HG03520 (cell line): ENCODE measurements around the gene WDR48.

Source experiments
- ATAC-seq: cut with Tn5 transposase; IDR thresholded peaks from one replicate; pipeline ENCODE4 v1.9.1; 2021; ENCODE audit warnings: mild to moderate bottlenecking, moderate library complexity; ENCODE audit not compliant: unreplicated experiment

The WDR48 gene

DNA sequence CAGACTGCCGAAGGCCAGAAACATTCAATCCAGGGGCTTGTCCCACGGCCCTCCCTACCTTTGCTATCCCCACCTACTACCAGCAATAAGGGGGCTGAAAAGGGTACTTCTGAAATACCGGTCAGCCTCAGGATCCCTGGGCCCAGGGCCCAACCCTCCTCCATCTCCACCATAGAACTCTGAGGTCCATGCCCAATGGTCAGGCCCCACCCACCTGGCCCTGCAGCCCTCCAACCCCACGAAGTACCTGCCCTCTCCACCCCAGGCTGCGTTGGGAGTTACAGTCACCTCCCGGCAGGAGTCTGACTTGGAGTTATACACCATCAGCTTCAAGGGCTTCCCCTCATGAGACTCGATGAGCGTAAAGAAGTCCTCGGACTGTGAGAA, 48.7 kb downstream of the WDR48 start:
- ATAC-seq, result no peak

- peak; percentile 57 for ATAC-seq
Observed at GRCh38 chr3:39101022-39101689, 49.3 kb downstream of the WDR48 start.

DNA sequence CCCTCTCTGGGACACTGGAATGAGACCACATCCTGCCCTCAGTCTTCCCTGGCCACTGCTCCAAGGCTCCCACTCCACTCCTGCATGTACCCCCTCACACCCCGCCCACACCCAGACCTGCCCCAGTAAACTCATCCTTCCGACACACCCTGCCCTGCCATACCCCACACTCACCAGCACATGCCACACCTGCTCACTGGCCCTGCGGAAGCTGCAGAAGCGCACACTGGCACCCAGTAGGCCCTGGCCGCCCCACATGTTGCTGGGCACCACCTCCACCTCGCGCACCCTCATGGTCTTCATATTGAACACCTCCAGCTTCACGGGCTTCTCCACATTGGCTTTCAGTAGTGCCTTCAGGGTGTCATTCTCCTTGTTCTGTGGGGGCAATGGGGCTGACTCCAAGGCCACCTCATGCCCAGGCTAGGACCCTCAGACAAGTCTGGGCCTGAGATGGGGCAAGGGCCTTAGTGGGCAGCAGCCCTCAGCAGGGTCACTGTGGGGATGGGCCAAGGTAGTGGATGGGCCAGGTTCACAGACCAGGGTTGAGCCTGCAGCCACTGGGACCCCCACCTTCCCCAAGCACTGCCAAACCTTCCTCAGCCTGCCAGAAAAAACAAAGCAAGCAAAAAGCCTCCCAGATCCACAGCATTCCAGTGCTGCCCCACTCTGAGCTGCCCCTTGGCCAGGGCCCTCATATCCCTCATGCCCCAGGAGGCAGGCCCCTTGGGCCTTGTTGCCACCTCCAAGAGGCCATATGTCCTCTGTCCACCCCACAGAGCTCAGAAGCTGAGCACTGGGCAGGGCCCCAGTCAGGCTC, 50.9 kb downstream of the WDR48 start:
- ATAC-seq, result no peak

DNA sequence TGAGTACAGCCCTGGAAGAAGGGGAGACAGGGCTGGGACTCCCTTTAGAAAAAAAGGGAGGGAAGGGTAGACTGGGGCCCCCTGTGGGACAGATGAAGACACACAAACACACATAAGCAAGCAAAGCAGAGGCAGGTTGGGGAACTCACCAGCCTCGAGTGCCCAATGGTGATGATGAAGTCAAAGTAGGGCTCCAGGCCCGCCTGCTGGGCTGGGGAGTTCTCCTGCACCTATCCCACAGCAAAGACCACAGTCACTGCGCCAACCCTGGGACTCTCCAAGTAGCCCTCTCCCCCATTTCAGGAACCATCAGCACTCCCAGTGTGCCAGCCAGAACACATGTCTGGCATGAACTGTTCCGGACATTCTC, 51.5 kb downstream of the WDR48 start:
- no peak for ATAC-seq

GRCh38 chr3:39103791-39104552, 52.2 kb downstream of the WDR48 start:
- ATAC-seq, result no peak

- ATAC-seq, result no peak
Observed at GRCh38 chr3:39104961-39105686, 53.3 kb downstream of the WDR48 start.

- no peak for ATAC-seq
Observed at GRCh38 chr3:39105687-39106063, 53.9 kb downstream of the WDR48 start.

DNA sequence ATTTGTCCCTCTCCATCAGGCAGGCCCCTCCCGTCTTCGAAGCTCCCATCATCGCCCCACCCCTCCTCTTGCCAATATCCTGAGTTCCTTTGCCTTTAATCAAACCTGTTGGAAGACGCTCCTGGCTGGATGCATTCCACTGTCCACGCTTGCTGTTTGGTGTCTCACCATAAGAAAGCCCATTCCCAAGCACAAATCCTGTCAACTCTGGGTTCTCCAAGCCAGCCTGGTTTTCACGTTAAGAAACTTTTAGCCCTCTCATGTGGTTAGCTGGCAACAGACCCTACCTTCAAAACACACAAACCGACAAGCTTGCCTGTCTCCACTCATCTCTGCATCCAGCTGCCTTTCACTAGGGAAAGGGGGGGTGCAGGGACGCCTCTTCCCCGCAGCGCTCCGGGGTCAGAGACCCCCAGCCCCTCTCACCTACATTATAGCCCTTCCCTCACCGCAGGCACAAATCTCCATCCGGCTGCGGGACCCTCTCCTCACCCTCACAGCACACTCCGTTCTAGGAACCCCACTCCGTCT, 54.5 kb downstream of the WDR48 start:
- ATAC-seq, result no peak

DNA sequence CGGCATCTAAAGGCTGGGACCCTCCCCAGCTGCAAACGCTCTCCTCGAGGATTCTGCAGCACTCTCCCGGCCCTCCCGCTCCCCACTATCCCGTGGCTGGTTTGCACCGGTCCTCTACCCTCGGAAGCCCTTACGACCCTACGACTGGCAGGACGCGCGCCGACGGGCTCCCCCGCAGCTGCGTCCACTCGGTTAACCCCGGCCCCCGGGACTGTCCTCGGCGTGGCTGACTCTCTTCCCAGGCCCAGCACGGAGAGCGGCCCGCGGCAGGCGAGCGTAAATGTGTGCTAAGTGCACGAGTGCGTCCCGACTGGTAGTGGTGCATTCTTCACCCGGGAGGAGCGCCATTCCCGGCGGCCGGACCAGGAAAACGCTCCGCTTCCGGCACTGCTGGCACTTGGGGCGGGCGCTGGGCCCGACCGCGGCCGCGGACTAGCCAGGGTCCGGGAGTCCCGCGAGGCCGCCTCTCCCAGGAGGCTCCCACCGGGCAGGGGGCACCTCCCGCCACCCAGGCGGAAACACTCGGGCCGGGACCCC, 55.1 kb downstream of the WDR48 start:
- peak; percentile 6 for ATAC-seq

- ATAC-seq, result peak; percentile 40
Observed at GRCh38 chr3:39107388-39108199, 55.8 kb downstream of the WDR48 start, which contains the start of the genes GORASP1 and TTC21A. GORASP1 (minus strand) TSS chr3:39107627; CDS start chr3:39107541, 86 bp downstream. TTC21A (plus strand) TSS chr3:39107680; CDS start chr3:39107838, 158 bp downstream.

- ATAC-seq, result peak; percentile 70
Observed at GRCh38 chr3:39108200-39108710, 56.4 kb downstream of the WDR48 start.

DNA sequence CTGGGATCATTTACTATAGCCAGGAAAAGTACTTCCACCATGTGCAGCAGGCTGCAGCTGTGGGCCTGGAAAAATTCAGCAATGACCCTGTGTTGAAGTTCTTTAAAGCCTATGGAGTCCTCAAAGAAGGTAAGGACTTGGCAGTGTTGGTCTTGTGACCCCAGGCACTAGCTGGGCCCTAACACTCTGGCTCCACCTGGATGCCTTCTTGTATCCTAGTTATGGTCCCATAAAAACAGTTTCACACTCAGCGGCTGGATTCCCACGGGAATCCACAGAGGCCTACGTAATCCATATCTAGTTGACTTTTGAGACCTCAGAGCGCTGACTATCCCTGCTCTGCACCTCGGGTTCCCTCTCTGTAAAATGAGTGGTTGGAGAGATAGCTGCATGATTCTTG, 57.3 kb downstream of the WDR48 start:
- no peak for ATAC-seq

- ATAC-seq, result no peak
Observed at GRCh38 chr3:39110041-39110639, 58.3 kb downstream of the WDR48 start.

DNA sequence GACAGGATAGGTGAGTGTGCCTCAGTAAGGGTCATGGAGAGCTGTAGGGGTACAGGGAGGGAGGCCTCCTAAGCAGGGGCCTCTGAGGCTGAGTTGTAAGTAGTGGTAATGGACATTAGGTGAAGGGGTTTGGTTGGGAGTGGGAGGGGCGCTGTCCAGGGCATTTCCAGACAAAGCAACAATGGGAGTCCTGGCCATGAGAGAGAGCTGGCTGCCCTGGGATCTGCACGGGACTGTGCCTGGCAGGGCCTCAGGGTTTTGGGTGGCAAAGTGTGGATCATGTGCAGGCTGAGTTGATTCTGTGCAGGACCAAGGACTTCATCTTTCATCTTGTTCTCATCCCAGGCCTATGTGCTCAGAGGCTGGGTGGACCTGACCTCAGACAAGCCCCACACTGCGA, 60.3 kb downstream of the WDR48 start:
- ATAC-seq, result no peak

- ATAC-seq, result no peak
Observed at GRCh38 chr3:39112535-39112934, 60.7 kb downstream of the WDR48 start.

DNA sequence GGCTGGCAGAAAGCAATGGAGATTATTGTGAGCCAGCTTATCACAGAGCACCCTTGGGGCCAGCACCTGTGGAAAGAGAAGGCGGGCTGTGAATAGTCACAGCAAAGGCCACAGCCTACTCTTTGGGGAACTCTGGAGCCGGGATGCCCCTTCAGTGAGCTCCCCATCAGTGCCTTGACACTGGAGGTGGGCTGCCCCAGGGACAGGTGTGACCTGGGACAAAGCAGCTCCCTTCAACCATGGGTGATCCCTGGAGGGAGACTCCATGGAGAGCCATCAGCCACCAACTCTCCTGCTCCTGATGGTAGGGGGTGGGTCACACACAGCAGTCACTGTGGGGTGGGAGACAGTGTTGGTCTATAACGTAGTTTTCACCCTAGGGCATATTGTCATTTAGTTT, 61.5 kb downstream of the WDR48 start:
- no peak for ATAC-seq

DNA sequence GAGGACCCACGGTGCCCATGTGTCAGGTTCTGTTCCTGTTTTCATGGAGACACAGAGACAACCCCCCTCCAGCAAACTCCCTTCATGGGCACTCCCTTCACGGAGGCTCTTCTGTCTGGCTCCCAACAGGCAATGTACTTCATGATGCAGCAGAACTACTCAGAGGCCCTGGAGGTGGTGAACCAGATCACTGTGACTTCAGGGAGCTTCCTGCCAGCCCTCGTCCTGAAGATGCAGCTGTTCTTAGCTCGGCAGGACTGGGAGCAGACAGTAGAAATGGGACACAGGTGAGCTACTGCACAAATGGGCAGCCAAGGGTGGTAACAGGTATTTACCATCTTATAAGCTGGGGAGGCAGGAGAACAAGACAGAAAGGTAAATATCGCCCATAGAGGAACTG, 62.6 kb downstream of the WDR48 start:
- no peak for ATAC-seq

GRCh38 chr3:39115870-39116269, 64.1 kb downstream of the WDR48 start:
- ATAC-seq, result no peak

GRCh38 chr3:39118079-39118478, 66.3 kb downstream of the WDR48 start:
- ATAC-seq, result no peak
